ENCODE measurements around the gene ANXA4. TPM values are rescaled to one million over a fixed set of nuclear protein-coding genes. Genes with fewer than 3 reads are reported as not detected.

ANXA4 gene
- total RNA-seq, 3 donors from 2014 or later (not counting 1 experiment from before 2014, with no cell fraction given): 44.6 to 63.6 (median 55.8) TPM

GRCh38 chr2:69831354-69831905, 89.5 kb downstream of the ANXA4 start:
- Histone ChIP-seq H3K4me3 (ENCODE audit: low read length) (no peak overlapping the region), H3K36me3 (ENCODE audit: control insufficient read depth, insufficient read depth, low read length) (no peaks in the 10 kb centered on the region), H3K9me3 (ENCODE audit: control insufficient read depth, insufficient read depth, low read length) (no peaks in the 10 kb centered on the region), H3K4me1 (ENCODE audit: control insufficient read depth, insufficient read depth, low read length) (peaks cover 27% of the 10 kb centered on the region), H3K27me3 (ENCODE audit: control insufficient read depth, insufficient read depth, low read length) (no peaks in the 10 kb centered on the region), H3K27ac (ENCODE audit: low read length) (no peak overlapping the region)
- Mint-ChIP-seq H3K27ac (peak overlapping the region; percentile 81 to 99), H3K36me3 (no peaks in the 10 kb centered on the region), H3K4me3 (peak overlapping the region; percentile 60), H3K4me1 (peaks cover 57 to 67% of the 10 kb centered on the region in 2 donors), H3K9me3 (no peaks in the 10 kb centered on the region), H3K27me3 (ENCODE audit: low read depth in 2 of 2) (no peaks in the 10 kb centered on the region)
- 87% methylated on average over 6 of the region's 6 CpGs for WGBS (ENCODE audit: insufficient coverage)
- intact Hi-C loops (cut with micrococcal nuclease): loop anchor here (5.0 kb wide), 1 partner anchor 311 kb away; no protein-coding TSS in a partner anchor
- DNase-seq (no peak), ATAC-seq (no peak)
- TF ChIP-seq, protein P1, sequence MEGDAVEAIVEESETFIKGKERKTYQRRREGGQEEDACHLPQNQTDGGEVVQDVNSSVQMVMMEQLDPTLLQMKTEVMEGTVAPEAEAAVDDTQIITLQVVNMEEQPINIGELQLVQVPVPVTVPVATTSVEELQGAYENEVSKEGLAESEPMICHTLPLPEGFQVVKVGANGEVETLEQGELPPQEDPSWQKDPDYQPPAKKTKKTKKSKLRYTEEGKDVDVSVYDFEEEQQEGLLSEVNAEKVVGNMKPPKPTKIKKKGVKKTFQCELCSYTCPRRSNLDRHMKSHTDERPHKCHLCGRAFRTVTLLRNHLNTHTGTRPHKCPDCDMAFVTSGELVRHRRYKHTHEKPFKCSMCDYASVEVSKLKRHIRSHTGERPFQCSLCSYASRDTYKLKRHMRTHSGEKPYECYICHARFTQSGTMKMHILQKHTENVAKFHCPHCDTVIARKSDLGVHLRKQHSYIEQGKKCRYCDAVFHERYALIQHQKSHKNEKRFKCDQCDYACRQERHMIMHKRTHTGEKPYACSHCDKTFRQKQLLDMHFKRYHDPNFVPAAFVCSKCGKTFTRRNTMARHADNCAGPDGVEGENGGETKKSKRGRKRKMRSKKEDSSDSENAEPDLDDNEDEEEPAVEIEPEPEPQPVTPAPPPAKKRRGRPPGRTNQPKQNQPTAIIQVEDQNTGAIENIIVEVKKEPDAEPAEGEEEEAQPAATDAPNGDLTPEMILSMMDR (IDR thresholded peaks at IDR 0.05): no peak

DNA sequence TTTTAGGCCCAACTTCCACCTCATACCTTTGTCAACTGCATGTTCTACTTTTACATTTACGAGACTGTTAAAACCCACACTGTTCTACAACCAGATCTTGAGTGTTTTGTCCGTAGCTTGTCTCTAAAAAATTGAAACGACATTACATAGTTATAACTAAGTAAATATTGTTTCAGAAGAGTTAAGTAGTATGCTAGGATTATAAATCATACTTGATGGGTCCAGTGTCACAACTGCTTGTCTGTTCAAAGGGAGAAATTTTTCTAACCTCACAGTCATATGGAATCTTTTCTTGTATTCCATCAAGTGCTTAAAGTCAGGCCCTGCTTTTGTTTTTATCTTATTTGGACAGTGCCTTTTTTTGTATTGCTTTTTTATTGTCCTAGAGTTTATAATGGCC, 91.8 kb downstream of the ANXA4 start:
- no peak for DNase-seq
- 38% methylated on average over 1 of the region's 3 CpGs for WGBS (ENCODE audit: insufficient coverage)
- intact Hi-C loops (cut with micrococcal nuclease): loop anchor here (5.0 kb wide), 1 partner anchor 309 kb away; no protein-coding TSS in a partner anchor
- H3K27me3 Mint-ChIP-seq (ENCODE audit: low read depth in 2 of 2): no peaks in the 10 kb centered on the region
- no peaks in the 10 kb centered on the region for H3K36me3 Mint-ChIP-seq
- TF ChIP-seq, protein P1 (IDR thresholded peaks at IDR 0.05): no peak
- H3K9me3 Mint-ChIP-seq: no peaks in the 10 kb centered on the region
- Histone ChIP-seq H3K4me3 (ENCODE audit: low read length) (no peak overlapping the region), H3K36me3 (ENCODE audit: control insufficient read depth, insufficient read depth, low read length) (peaks cover 2% of the 10 kb centered on the region), H3K27me3 (ENCODE audit: control insufficient read depth, insufficient read depth, low read length) (no peaks in the 10 kb centered on the region), H3K27ac (ENCODE audit: low read length) (no peak overlapping the region), H3K9me3 (ENCODE audit: control insufficient read depth, insufficient read depth, low read length) (no peaks in the 10 kb centered on the region), H3K4me1 (ENCODE audit: control insufficient read depth, insufficient read depth, low read length) (peaks cover 24% of the 10 kb centered on the region)
- H3K4me3 Mint-ChIP-seq: no peak overlapping the region
- peaks cover 52 to 62% of the 10 kb centered on the region in 2 donors for H3K4me1 Mint-ChIP-seq
- H3K27ac Mint-ChIP-seq: peak overlapping the region; percentile 5 to 12
- no peak for ATAC-seq

DNA sequence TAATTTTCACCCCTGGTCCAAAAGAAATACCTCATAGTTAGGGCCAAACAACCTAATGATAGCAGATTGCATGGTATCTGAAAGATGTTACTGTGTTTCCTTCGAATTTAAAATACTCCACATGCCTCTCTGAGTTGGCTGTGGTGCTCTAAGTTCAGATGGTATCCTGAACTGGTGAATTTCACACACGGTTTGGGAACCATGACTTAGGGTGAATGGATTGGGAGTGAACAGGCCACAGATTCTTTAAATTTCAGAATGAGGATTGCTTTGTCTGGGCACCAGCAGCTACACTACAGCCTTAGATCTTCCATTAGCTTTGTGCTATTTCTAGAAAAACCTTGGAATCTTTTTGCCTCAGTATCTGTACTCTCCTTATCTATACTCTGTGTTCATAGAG, 93.7 kb downstream of the ANXA4 start:
- Histone ChIP-seq H3K4me3 (ENCODE audit: low read length) (no peak overlapping the region), H3K27ac (ENCODE audit: low read length) (no peak overlapping the region), H3K36me3 (ENCODE audit: control insufficient read depth, insufficient read depth, low read length) (peaks cover 14% of the 10 kb centered on the region), H3K27me3 (ENCODE audit: control insufficient read depth, insufficient read depth, low read length) (no peaks in the 10 kb centered on the region), H3K9me3 (ENCODE audit: control insufficient read depth, insufficient read depth, low read length) (no peaks in the 10 kb centered on the region), H3K4me1 (ENCODE audit: control insufficient read depth, insufficient read depth, low read length) (peaks cover 14% of the 10 kb centered on the region)
- Mint-ChIP-seq H3K27me3 (ENCODE audit: low read depth in 2 of 2) (no peaks in the 10 kb centered on the region), H3K4me1 (peaks cover 47 to 51% of the 10 kb centered on the region in 2 donors), H3K9me3 (no peaks in the 10 kb centered on the region), H3K4me3 (no peak overlapping the region), H3K27ac (peak overlapping the region; percentile 55 to 66), H3K36me3 (no peaks in the 10 kb centered on the region)
- intact Hi-C loops (cut with micrococcal nuclease): no loop called here
- 85% methylated on average over 2 of the region's 2 CpGs for WGBS (ENCODE audit: insufficient coverage)
- DNase-seq (no peak), ATAC-seq (no peak)
- TF ChIP-seq, protein P1 (IDR thresholded peaks at IDR 0.05): no peak

DNA sequence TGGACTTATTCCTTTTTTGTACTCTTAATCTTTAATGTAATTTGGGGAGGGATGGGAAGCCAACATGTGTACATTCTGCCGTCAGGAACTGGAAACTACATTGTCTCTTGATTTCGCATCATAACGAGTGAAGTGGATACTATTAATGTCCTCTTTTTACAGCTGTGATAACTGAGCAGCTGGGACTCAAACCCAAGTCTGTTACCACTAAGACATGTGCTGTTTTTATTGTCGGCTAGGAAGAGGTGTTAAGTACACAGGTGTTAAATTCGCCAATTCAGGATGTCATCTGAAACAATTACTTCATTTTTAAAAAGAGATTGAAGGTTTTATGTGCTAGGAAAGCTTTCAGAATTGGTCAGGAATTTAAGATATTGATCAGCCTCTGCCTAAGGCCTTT, 94.4 kb downstream of the ANXA4 start:
- H3K36me3 ChIP-seq (ENCODE audit: control insufficient read depth, insufficient read depth, low read length): peaks cover 20% of the 10 kb centered on the region
- no peak overlapping the region for H3K4me3 ChIP-seq (ENCODE audit: low read length)
- intact Hi-C loops (cut with micrococcal nuclease): no loop called here
- no peak overlapping the region for H3K27ac ChIP-seq (ENCODE audit: low read length)
- 44% methylated on average over 5 of the region's 5 CpGs for WGBS (ENCODE audit: insufficient coverage)
- peaks cover 8% of the 10 kb centered on the region for H3K4me1 ChIP-seq (ENCODE audit: control insufficient read depth, insufficient read depth, low read length)
- Mint-ChIP-seq H3K4me1 (peaks cover 45 to 48% of the 10 kb centered on the region in 2 donors), H3K27me3 (ENCODE audit: low read depth in 2 of 2) (no peaks in the 10 kb centered on the region), H3K36me3 (no peaks in the 10 kb centered on the region), H3K27ac (peak overlapping the region; percentile 55 to 66), H3K4me3 (no peak overlapping the region), H3K9me3 (no peaks in the 10 kb centered on the region)
- no peaks in the 10 kb centered on the region for H3K9me3 ChIP-seq (ENCODE audit: control insufficient read depth, insufficient read depth, low read length)
- no peaks in the 10 kb centered on the region for H3K27me3 ChIP-seq (ENCODE audit: control insufficient read depth, insufficient read depth, low read length)
- TF ChIP-seq, protein P1 (IDR thresholded peaks at IDR 0.05): no peak
- ATAC-seq: peak in 2 of 3 donors; percentile 42 to 48
- no peak for DNase-seq

Data from natural killer cell (primary cell).